Upper lobe of left lung (tissue), 4 donors: ENCODE results near the gene LTBP1.

Experiments used
- CTCF ChIP-seq, 6 experiments: fragments of 450-650 bp in 4 of 6; fragments of 200-600 bp in 2 of 6; sonication (generic) in 2 of 6; IDR thresholded peaks; one replicate each; pipeline ENCODE4 v1.5.1; 2016 to 2019; ENCODE audit warnings: antibody characterized with exemption in 6 of 6
- EP300 ChIP-seq, 4 donors: sonication (generic); formaldehyde crosslinking; IDR thresholded peaks; one replicate each; pipeline ENCODE4 v1.5.1; 2017; ENCODE audit warnings: antibody characterized with exemption in 4 of 4, control low read depth in 2 of 4
- POLR2A ChIP-seq, 4 donors: fragments of 450-650 bp; IDR thresholded peaks; one replicate each; pipeline ENCODE4 v1.5.1; 2016 to 2017; ENCODE audit warnings: antibody characterized with exemption in 4 of 4, mild to moderate bottlenecking in 2 of 4
- POLR2AphosphoS5 ChIP-seq, 2 donors: sonication (generic); formaldehyde crosslinking; IDR thresholded peaks; one replicate each; pipeline ENCODE4 v1.5.1; 2017; ENCODE audit warnings: antibody characterized with exemption in 2 of 2

- TF ChIP-seq CTCF (IDR thresholded peaks at IDR 0.05), result no peak
- no peak for TF ChIP-seq POLR2A (IDR thresholded peaks at IDR 0.05)
- TF ChIP-seq EP300 (IDR thresholded peaks at IDR 0.05), result no peak
- no peak for TF ChIP-seq POLR2AphosphoS5 (IDR thresholded peaks at IDR 0.05)
These were observed 341.3 kb downstream of the LTBP1 start for GRCh38 chr2:33288011-33288410.
